Spleen (tissue), 11 donors: Measurements from ENCODE around the gene TXNL4A. TPM values are rescaled to one million over a fixed set of nuclear protein-coding genes. Genes with fewer than 3 reads are reported as not detected.
A peak's percentile ranks its signal among the peaks of the same experiment; 100 is the strongest.

Source experiments
- DNase-seq: peaks from one replicate; pipeline ENCODE4 v3.0.0-alpha.2; 2020
- H3K27ac ChIP-seq, 8 donors: fragments of 200-600 bp; sonication (generic) in 7 of 8; 1 replicate in 4 of 8; 2 replicates in 4 of 8; pipeline versions ENCODE4 v1.5.0 to v1.8.0; 2016 to 2021; ENCODE audit warnings: inconsistent platforms in 4 of 8, mild to moderate bottlenecking in 4 of 8, moderate library complexity in 1 of 8
- H3K27me3 ChIP-seq, 7 donors: fragments of 200-600 bp; sonication (generic) in 6 of 7; replicated peaks in 1 of 7; 1 replicate in 4 of 7; 2 replicates in 3 of 7; pipeline versions ENCODE4 v1.5.0 to v1.8.0; 2016 to 2021; ENCODE audit warnings: inconsistent platforms in 3 of 7, mild to moderate bottlenecking in 1 of 7
- H3K36me3 ChIP-seq, 6 donors: fragments of 200-600 bp; sonication (generic) in 5 of 6; 1 replicate in 4 of 6; 2 replicates in 2 of 6; pipeline versions ENCODE4 v1.5.0 to v1.8.0; 2016 to 2021; ENCODE audit warnings: inconsistent platforms in 2 of 6
- H3K4me1 ChIP-seq, 6 donors: fragments of 200-600 bp; sonication (generic) in 5 of 6; 1 replicate in 3 of 6; 2 replicates in 3 of 6; pipeline versions ENCODE4 v1.5.0 to v1.8.0; 2016 to 2021; ENCODE audit warnings: inconsistent platforms in 3 of 6
- H3K4me3 ChIP-seq, 8 donors: fragments of 200-600 bp; sonication (generic) in 7 of 8; 1 replicate in 4 of 8; 2 replicates in 4 of 8; pipeline versions ENCODE4 v1.5.0 to v1.8.0; 2016 to 2021; ENCODE audit warnings: inconsistent platforms in 4 of 8, mild to moderate bottlenecking in 4 of 8, moderate library complexity in 2 of 8
- H3K9me3 ChIP-seq, 8 donors: fragments of 200-600 bp; sonication (generic) in 7 of 8; 1 replicate in 4 of 8; 2 replicates in 4 of 8; pipeline versions ENCODE4 v1.5.0 to v1.8.0; 2016 to 2021; ENCODE audit warnings: inconsistent platforms in 4 of 8
- POLR2A ChIP-seq, 3 donors: fragments of 450-650 bp; IDR thresholded peaks; one replicate each; pipeline ENCODE4 v1.5.1; 2017; ENCODE audit warnings: antibody characterized with exemption in 3 of 3, mild to moderate bottlenecking in 1 of 3
- POLR2AphosphoS5 ChIP-seq, 3 donors: sonication (generic); formaldehyde crosslinking; IDR thresholded peaks; one replicate each; pipeline ENCODE4 v1.5.1; 2017; ENCODE audit warnings: antibody characterized with exemption in 3 of 3
- WGBS, 5 donors: extraction: QIAGEN DNeasy Blood & Tissue Kit in 3 of 5; methylation state at CpG; one replicate each; pipeline versions ENCODE4 v1.1.5 to v1.1.7; 2013 to 2018; 5-methylcytosine and 5-hydroxymethylcytosine counted together
- intact Hi-C: fragments of 100-400 bp; cut with DNase I; formaldehyde crosslinking; loops from one replicate; pipeline ENCODE4 v1.15.0; 2023; ENCODE audit warnings: low total_unique reads
- polyA plus RNA-seq, 3 donors: library from polyadenylated mRNA; stranded (reverse); fragments of 200-250 nt; gene quantifications; one replicate each; pipeline ENCODE4 v1.2.1, GENCODE V29; 2013
- total RNA-seq, 7 donors: library from RNA; depleted of rRNA in 3 of 7; stranded (reverse); fragments of >200 nt in 3 of 7; fragmentation: NEBNext Ultra II Directional in 4 of 7; extraction: Animal tissue kit (Norgen Biotek cat#: 25700) in 4 of 7; gene quantifications; one replicate each; pipeline versions ENCODE4 v1.1.0 to v1.2.1, GENCODE V29; 2016 to 2021
- TF ChIP-seq, protein P1 (sequence below), 11 experiments: fragments of 200-600 bp in 7 of 11; fragments of 450-650 bp in 4 of 11; sonication (generic) in 4 of 11; IDR thresholded peaks in 8 of 11; conservative IDR thresholded peaks in 3 of 11; 1 replicate in 7 of 11; 2 replicates in 4 of 11; pipeline versions ENCODE4 v1.4.0 to v1.8.0; 2016 to 2021; ENCODE audit warnings: antibody characterized with exemption in 11 of 11, inconsistent platforms in 4 of 11, mild to moderate bottlenecking in 1 of 11
- donor health status: healthy with polysubstance abuse.
- donor health status: DM: no; HTN: no; CAD: no; lungs with moderate emphysema.
- donor health status: DM: no; HTN: no; CAD: no.
- donor health status: Bipolar disorder and iron deficiency.
- donor health status: healthy.
- donor health status: DM: no; HTN: no; CAD: no.
- donor health status: DM: yes; HTN: yes; CAD: no.

Gene TXNL4A
- total and polyA plus RNA-seq, 10 donors: 20.7 to 98.5 (median 69.3) TPM

DNA sequence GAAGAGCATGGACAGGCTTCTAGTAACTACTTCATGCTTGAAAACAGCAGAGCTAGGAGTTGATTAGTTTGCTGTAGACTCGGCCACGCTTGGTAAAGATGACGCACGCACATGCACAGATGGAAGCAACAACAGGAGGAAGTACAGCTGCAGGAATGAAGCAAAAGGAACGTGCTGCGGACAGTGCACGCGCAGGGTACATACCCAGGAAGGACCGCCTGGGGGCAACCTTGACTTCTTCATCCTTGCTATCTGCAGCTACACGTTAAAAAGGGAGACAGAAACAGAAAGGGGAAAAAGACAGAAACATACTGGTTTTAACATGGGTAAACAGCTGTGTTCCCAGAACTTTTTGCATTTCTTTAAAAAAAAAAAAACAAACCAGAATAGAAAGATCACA lies 54.6 kb downstream of the TXNL4A start:
- peak overlapping the region in 2 of 8 donors; percentile 5 to 41 for H3K27ac ChIP-seq
- DNase-seq: peak; percentile 37
- H3K9me3 ChIP-seq: peaks cover 18 to 88% (median 73%) of the 10 kb centered on the region in 8 donors

DNA sequence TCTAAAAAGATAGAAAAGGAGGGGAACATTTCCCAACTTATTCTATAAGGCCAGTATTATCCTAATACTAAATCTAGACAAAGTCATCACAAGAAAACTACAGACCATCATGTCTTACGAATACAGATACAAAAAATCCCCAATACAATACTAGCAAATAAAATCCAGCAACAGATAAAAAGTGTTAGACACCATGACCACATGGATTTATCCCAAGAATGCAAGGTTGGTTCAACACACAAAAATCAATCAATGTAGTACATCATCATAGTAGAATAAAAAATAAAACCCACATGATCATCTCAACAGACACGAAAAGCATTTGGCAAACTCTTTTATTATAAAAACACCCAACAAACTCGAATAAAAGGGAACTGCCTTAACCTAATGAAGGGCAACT lies 55.5 kb downstream of the TXNL4A start:
- no peak overlapping the region for H3K4me3 ChIP-seq
- intact Hi-C loops: no loop called here
- peaks cover 0 to 18% (median 7%) of the 10 kb centered on the region in 6 donors for H3K4me1 ChIP-seq
- WGBS, 5 donors: 95 to 97% (median 96%) methylated on average over 3 of the region's 3 CpGs
- peaks cover 18 to 97% (median 75%) of the 10 kb centered on the region in 8 donors for H3K9me3 ChIP-seq
- H3K27me3 ChIP-seq: no peaks in the 10 kb centered on the region
- no peak overlapping the region for H3K27ac ChIP-seq
- no peak for TF ChIP-seq POLR2AphosphoS5 (IDR thresholded peaks at IDR 0.05)
- TF ChIP-seq, protein P1, sequence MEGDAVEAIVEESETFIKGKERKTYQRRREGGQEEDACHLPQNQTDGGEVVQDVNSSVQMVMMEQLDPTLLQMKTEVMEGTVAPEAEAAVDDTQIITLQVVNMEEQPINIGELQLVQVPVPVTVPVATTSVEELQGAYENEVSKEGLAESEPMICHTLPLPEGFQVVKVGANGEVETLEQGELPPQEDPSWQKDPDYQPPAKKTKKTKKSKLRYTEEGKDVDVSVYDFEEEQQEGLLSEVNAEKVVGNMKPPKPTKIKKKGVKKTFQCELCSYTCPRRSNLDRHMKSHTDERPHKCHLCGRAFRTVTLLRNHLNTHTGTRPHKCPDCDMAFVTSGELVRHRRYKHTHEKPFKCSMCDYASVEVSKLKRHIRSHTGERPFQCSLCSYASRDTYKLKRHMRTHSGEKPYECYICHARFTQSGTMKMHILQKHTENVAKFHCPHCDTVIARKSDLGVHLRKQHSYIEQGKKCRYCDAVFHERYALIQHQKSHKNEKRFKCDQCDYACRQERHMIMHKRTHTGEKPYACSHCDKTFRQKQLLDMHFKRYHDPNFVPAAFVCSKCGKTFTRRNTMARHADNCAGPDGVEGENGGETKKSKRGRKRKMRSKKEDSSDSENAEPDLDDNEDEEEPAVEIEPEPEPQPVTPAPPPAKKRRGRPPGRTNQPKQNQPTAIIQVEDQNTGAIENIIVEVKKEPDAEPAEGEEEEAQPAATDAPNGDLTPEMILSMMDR (IDR thresholded peaks at IDR 0.05 in 8 of 11, conservative IDR thresholded peaks at IDR 0.05 in 3 of 11): no peak
- no peak for TF ChIP-seq POLR2A (IDR thresholded peaks at IDR 0.05)
- H3K36me3 ChIP-seq: peaks cover 2 to 100% (median 54%) of the 10 kb centered on the region in 6 donors
- no peak for DNase-seq

More for the DNA sequence above, 54.6 kb downstream of the TXNL4A start:
- H3K36me3 ChIP-seq: peaks cover 2 to 100% (median 55%) of the 10 kb centered on the region in 6 donors
- TF ChIP-seq POLR2A (IDR thresholded peaks at IDR 0.05): no peak
- TF ChIP-seq, protein P1 (IDR thresholded peaks at IDR 0.05 in 8 of 11, conservative IDR thresholded peaks at IDR 0.05 in 3 of 11): peak in 1 of 11 experiments; percentile 28
- no peak for TF ChIP-seq POLR2AphosphoS5 (IDR thresholded peaks at IDR 0.05)
- H3K27me3 ChIP-seq: no peaks in the 10 kb centered on the region
- WGBS, 5 donors: 82 to 89% (median 87%) methylated on average over 10 of the region's 10 CpGs
- intact Hi-C loops: no loop called here
- no peak overlapping the region for H3K4me3 ChIP-seq
- H3K4me1 ChIP-seq: peaks cover 0 to 26% (median 7%) of the 10 kb centered on the region in 6 donors

DNA sequence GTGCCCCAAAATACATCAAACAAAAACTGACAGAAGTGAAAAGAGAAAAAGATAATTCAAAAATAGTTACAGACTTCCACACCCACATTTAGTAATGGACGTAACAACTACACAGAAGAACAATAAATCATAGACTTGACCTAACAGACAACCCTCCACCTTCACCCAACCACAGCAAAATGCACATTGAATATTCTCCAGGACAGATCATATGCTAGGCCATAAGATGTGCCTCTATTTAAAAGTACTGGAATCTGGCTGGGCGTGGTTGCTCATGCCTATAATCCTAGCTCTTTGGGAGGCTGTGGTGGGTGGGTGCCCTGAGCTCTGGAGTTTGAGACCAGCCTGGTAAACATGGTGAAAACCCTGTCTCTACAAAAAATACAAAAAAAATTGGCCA lies 56.9 kb downstream of the TXNL4A start:
- Histone ChIP-seq H3K9me3 (peaks cover 18 to 86% (median 71%) of the 10 kb centered on the region in 8 donors), H3K27me3 (no peaks in the 10 kb centered on the region), H3K27ac (no peak overlapping the region), H3K4me1 (peaks cover 0 to 25% (median 7%) of the 10 kb centered on the region in 6 donors), H3K36me3 (peaks cover 2 to 100% (median 45%) of the 10 kb centered on the region in 6 donors), H3K4me3 (no peak overlapping the region)
- 92 to 98% (median 95%) methylated on average over 2 of the region's 2 CpGs for WGBS, 5 donors
- intact Hi-C loops: no loop called here
- DNase-seq: no peak
- TF ChIP-seq POLR2AphosphoS5 (IDR thresholded peaks at IDR 0.05) (no peak), POLR2A (IDR thresholded peaks at IDR 0.05) (no peak)
- TF ChIP-seq, protein P1 (IDR thresholded peaks at IDR 0.05 in 8 of 11, conservative IDR thresholded peaks at IDR 0.05 in 3 of 11): no peak

DNA sequence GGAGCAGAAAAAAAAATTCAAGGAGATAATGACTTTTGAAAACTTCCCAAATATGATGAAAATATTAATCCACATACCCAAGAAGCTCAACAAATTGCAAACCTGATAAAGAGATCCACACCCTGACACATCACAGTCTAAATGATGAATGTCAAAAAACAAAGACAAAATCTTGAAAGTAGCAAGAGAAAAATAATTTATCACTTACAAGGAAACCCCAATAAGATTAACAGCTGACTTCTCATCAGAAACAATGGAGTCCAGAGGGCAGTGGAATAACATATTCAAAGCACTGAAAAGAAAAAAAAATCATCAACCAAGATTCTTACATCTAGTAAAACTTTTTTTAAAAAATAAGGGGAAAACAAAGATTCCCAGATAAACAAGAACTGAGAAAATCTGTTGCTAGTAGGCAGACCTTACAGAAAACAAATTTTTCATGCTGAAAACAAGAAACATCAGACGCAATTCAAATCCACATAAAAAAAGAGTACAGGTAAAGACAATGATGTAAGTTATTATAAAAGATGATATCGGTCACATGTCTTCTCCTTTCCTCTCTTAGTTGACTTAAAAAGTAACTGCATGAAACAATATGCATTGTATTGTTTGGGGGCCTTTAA lies 58.2 kb downstream of the TXNL4A start:
- intact Hi-C loops: no loop called here
- WGBS, 5 donors: 96 to 99% (median 97%) methylated on average over 2 of the region's 2 CpGs

More for the DNA sequence above, 58.2 kb downstream of the TXNL4A start:
- peaks cover 0 to 26% (median 7%) of the 10 kb centered on the region in 6 donors for H3K4me1 ChIP-seq
- no peak for DNase-seq
- H3K27ac ChIP-seq: no peak overlapping the region
- peaks cover 18 to 72% (median 63%) of the 10 kb centered on the region in 8 donors for H3K9me3 ChIP-seq
- H3K27me3 ChIP-seq: no peaks in the 10 kb centered on the region
- H3K4me3 ChIP-seq: no peak overlapping the region
- no peak for TF ChIP-seq POLR2A (IDR thresholded peaks at IDR 0.05)
- no peak for TF ChIP-seq POLR2AphosphoS5 (IDR thresholded peaks at IDR 0.05)
- TF ChIP-seq, protein P1 (IDR thresholded peaks at IDR 0.05 in 8 of 11, conservative IDR thresholded peaks at IDR 0.05 in 3 of 11): no peak
- peaks cover 2 to 100% (median 35%) of the 10 kb centered on the region in 6 donors for H3K36me3 ChIP-seq
